Endometrium (tissue), 2 donors: ENCODE results near the gene PROSER3.

Source experiments
- FAIRE-seq: peaks from 2 replicates; lab custom pipeline; 2012; peaks lifted over from hg19 to GRCh38; lab: Jason Lieb, UNC
- donor health status: control.
- donor health status: control.

Gene PROSER3

GRCh38 chr19:35757749-35758608 is at the start of gene PROSER3:
PROSER3 (plus strand) TSS chr19:35758176; CDS start chr19:35758216, 40 bp downstream.
- FAIRE-seq: peak; percentile 99

GRCh38 chr19:35708391-35708790 is 49.6 kb upstream of the PROSER3 start:
- FAIRE-seq: no peak

- FAIRE-seq: no peak
Measured at GRCh38 chr19:35710784-35711723, 46.9 kb upstream of the PROSER3 start.

GRCh38 chr19:35712567-35713505 is 45.1 kb upstream of the PROSER3 start:
- FAIRE-seq: no peak

- no peak for FAIRE-seq
Measured at GRCh38 chr19:35713506-35713850, 44.5 kb upstream of the PROSER3 start.

- no peak for FAIRE-seq
Measured at GRCh38 chr19:35713904-35714495, 44.0 kb upstream of the PROSER3 start.

GRCh38 chr19:35714601-35715354 is 43.2 kb upstream of the PROSER3 start:
- no peak for FAIRE-seq

GRCh38 chr19:35715355-35715809 is 42.6 kb upstream of the PROSER3 start:
- FAIRE-seq: no peak

- no peak for FAIRE-seq
Measured at GRCh38 chr19:35715981-35716800, 41.8 kb upstream of the PROSER3 start.

- FAIRE-seq: peak; percentile 64
Measured at GRCh38 chr19:35716801-35717664, 40.9 kb upstream of the PROSER3 start.

GRCh38 chr19:35717665-35718344 is 40.2 kb upstream of the PROSER3 start, which contains the start of gene KMT2B:
KMT2B (plus strand) TSS chr19:35718003; CDS start chr19:35718019, 16 bp downstream.
- no peak for FAIRE-seq

- FAIRE-seq: no peak
Measured at GRCh38 chr19:35718345-35719041, 39.5 kb upstream of the PROSER3 start.

- FAIRE-seq: no peak
Measured at GRCh38 chr19:35719402-35720162, 38.4 kb upstream of the PROSER3 start.

GRCh38 chr19:35720163-35720524 is 37.8 kb upstream of the PROSER3 start:
- FAIRE-seq: no peak

- FAIRE-seq: no peak
Measured at GRCh38 chr19:35720648-35721047, 37.3 kb upstream of the PROSER3 start.

GRCh38 chr19:35721374-35721773 is 36.6 kb upstream of the PROSER3 start:
- no peak for FAIRE-seq

GRCh38 chr19:35722461-35722860 is 35.5 kb upstream of the PROSER3 start:
- FAIRE-seq: no peak
